Karpas-422 (cell line): ENCODE measurements around the gene AQP12A. TPM values are rescaled to one million over a fixed set of nuclear protein-coding genes. Genes with fewer than 3 reads are reported as not detected.

Experiments used
- DNase-seq: peaks from one replicate; pipeline ENCODE4 v3.0.0-alpha.2; 2015
- H2AFZ ChIP-seq: fragments of 200-600 bp; sonication (generic); 2 replicates; pipeline ENCODE4 v1.6.1; 2014; ENCODE audit warnings: antibody characterized with exemption, low read length, mixed read lengths
- H3K27ac ChIP-seq: fragments of 200-600 bp; sonication (generic); 2 replicates; pipeline ENCODE4 v1.5.1; 2014; ENCODE audit warnings: mild to moderate bottlenecking, low read length, moderate library complexity
- H3K27me3 ChIP-seq: fragments of 200-600 bp; sonication (generic); 2 replicates; pipeline ENCODE4 v1.6.1; 2014; ENCODE audit warnings: low read length, mixed read lengths
- H3K36me3 ChIP-seq: fragments of 200-600 bp; sonication (generic); 2 replicates; pipeline ENCODE4 v1.6.1; 2014; ENCODE audit warnings: low read length, mixed read lengths; ENCODE audit not compliant: insufficient read depth
- H3K4me1 ChIP-seq: fragments of 200-600 bp; sonication (generic); 2 replicates; pipeline ENCODE4 v1.6.1; 2014; ENCODE audit warnings: mild to moderate bottlenecking, low read length, mixed read lengths
- H3K4me2 ChIP-seq: fragments of 200-600 bp; sonication (generic); 2 replicates; pipeline ENCODE4 v1.6.1; 2014; ENCODE audit warnings: low read length, low read depth, mild to moderate bottlenecking; ENCODE audit not compliant: poor library complexity, severe bottlenecking
- H3K4me3 ChIP-seq: fragments of 200-600 bp; sonication (generic); 2 replicates; pipeline ENCODE4 v1.5.1; 2014; ENCODE audit warnings: mild to moderate bottlenecking, antibody characterized with exemption, low read length, mixed read lengths
- H3K79me2 ChIP-seq: fragments of 200-600 bp; sonication (generic); 2 replicates; pipeline ENCODE4 v1.6.1; 2014; ENCODE audit warnings: mild to moderate bottlenecking, low read length, mixed read lengths
- H3K9ac ChIP-seq: fragments of 200-600 bp; sonication (generic); 2 replicates; pipeline ENCODE4 v1.6.0; 2014; ENCODE audit warnings: low read length
- H3K9me2 ChIP-seq: fragments of 200-600 bp; sonication (generic), shearing (Covaris generic); replicated peaks from 2 replicates; pipeline ENCODE4 v1.6.0; 2014; ENCODE audit warnings: mild to moderate bottlenecking, low read length, moderate library complexity; ENCODE audit not compliant: insufficient read depth
- H3K9me3 ChIP-seq: fragments of 300-700, 200-600 bp; sonication (generic); 2 replicates; pipeline ENCODE4 v1.6.1; 2014; ENCODE audit warnings: low read length, mixed read lengths
- H4K20me1 ChIP-seq: fragments of 200-600 bp; sonication (generic); 2 replicates; pipeline ENCODE4 v1.6.1; 2014; ENCODE audit warnings: mild to moderate bottlenecking, antibody characterized with exemption, low read length, low read depth; ENCODE audit not compliant: insufficient read depth
- total RNA-seq: library from RNA; depleted of rRNA; stranded (reverse); fragments of >200 nt; shearing (Covaris generic); gene quantifications from 2 replicates; pipeline ENCODE4 v1.2.3, GENCODE V29; 2014; ENCODE audit warnings: low replicate concordance

AQP12A gene
- total RNA-seq, 1 experiment from 2014 or later, result not detected

DNA sequence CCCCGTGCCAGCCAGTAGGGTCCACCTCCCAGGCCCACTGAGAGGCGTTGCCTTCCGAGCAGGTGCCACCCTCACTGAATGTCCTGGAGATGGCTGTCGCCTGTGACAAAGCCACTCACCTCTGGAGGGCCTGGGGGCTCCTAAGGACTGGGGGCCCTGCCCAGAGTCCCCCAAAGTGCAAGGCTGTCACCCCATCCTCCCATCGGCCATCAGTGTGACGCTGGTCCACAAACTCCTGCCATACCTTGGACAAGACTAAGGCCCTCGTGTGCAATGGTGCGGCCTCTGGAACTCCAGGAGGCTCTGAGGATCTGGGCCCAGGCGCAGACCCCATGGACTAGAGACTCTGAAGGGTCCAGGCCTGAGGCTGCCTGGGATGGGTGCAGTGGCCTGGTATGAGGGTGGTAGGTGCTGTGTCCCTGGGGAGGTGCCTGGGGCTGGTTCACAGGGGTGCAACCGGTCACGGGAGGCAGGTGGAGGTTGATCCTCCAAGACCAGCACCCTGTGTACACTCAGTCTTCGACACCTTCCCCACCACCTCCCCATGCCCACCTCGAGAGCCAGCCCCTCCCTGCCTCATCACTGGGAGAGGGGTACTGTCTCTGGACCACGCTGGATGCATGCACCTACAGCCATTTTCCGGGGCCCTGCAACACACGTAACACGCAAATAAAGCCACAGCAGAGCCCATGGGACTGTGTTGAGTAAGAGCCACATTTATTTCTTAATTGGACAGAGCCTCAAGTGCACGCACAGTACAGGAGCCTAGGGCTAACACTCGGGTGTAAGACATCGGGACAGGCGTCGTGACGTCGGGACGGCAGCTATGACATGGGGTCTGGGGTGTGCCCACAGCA is 21.6 kb downstream of the AQP12A start:
- Histone ChIP-seq H3K9ac (no peak overlapping the region), H3K27ac (no peak overlapping the region), H3K36me3 (no peaks in the 10 kb centered on the region), H4K20me1 (no peaks in the 10 kb centered on the region), H3K27me3 (no peaks in the 10 kb centered on the region), H3K9me3 (no peaks in the 10 kb centered on the region), H3K79me2 (no peaks in the 10 kb centered on the region), H3K4me1 (peaks cover 18% of the 10 kb centered on the region), H3K9me2 (no peaks in the 10 kb centered on the region), H3K4me2 (peak overlapping the region; percentile 21), H3K4me3 (no peak overlapping the region), H2AFZ (no peak overlapping the region)
- DNase-seq, result peak; percentile 42

DNA sequence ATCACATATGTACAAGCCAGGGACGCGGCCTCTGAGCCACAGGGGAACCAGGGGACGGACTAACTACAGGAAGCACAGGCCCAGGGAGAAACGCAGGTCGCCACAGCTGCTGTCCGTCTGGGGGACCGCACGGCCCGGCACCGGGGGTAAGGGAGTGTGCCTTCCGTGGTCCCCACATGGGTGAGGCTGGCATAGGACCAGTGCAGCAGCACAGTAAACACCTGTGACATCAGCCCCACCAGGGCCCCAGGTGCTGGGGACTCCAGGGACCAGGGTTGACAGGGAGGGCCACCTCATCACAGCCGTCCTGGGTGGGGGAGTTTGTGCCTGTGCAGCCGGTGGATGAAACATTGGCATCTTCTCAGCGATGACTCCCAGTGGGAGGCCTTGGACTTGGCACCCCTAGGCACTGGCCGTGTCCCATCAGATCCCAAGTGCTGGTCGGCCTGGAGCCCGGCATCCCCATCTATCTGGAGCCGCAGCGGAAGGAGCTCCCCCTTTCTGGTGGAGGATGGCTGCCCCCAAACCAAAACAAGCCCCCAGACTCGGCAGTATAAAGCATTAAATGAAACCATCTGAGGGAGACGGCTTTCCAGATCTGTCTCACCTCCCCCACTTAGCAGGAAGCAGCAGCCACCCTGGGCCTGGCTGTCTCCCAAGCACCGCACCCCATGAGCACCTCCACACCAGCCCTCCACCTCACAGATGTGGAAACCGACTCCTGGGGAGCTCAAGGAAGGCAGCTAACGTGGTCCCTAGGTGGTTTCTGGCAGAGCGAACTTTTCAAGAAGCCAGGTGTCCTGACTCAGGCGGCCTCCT is 22.5 kb downstream of the AQP12A start:
- Histone ChIP-seq H3K4me1 (peaks cover 18% of the 10 kb centered on the region), H3K27me3 (no peaks in the 10 kb centered on the region), H3K27ac (no peak overlapping the region), H2AFZ (no peak overlapping the region), H3K4me2 (peak overlapping the region; percentile 21), H3K9me2 (no peaks in the 10 kb centered on the region), H4K20me1 (no peaks in the 10 kb centered on the region), H3K36me3 (no peaks in the 10 kb centered on the region), H3K79me2 (no peaks in the 10 kb centered on the region), H3K9ac (no peak overlapping the region), H3K9me3 (no peaks in the 10 kb centered on the region), H3K4me3 (no peak overlapping the region)
- peak; percentile 41 for DNase-seq

DNA sequence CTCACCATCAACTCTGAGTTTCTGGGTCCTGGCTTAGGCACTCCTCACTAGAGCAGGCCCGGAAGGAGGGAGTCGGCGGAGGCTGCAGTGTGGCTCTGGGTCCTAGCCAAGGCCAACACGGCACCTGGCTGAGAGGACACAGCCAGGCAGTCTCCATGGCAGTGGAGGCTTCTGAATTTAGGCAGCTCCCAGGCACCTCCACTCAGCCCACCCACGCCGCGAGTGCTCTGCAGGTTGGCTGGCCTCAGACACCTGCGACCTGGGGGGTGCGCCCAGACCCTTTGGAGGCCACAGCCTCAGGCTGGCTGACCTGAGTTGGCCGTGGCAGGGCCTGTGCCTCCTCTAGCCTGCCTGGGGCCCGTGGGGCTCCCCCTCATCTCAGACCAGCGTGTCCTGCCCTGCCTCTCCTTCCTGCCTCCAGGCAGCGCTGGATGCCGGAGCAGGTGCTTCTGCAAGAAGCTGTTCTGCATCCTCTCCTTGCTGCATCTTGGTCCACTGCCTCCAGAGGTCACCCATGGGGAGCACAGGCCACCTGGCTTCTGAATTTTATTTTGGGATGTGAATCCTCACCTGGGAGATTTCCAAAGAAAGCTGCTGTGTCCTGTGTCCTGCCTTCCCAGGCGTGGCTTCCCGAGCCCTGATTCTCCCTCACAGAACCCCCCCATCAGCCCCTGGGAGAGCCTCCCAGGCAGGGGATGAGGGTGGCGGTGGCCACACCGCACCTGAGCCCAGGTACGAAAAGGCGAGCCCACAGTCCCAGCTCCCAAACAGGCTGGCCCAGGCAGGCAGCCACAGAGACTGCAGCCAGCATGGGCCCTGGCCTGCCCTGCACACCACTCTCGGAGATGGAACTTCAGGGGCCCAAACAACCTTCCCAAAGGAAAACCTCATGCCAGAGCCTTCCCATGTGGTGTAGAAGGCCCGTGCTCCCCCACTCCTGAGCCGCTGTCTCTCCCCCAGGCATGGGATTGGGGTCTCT is 23.4 kb downstream of the AQP12A start:
- DNase-seq, result no peak
- Histone ChIP-seq H3K27me3 (no peaks in the 10 kb centered on the region), H4K20me1 (no peaks in the 10 kb centered on the region), H3K9ac (no peak overlapping the region), H3K27ac (no peak overlapping the region), H2AFZ (no peak overlapping the region), H3K9me2 (no peaks in the 10 kb centered on the region), H3K9me3 (no peaks in the 10 kb centered on the region), H3K4me2 (no peak overlapping the region), H3K4me3 (no peak overlapping the region), H3K4me1 (peaks cover 18% of the 10 kb centered on the region), H3K36me3 (no peaks in the 10 kb centered on the region), H3K79me2 (no peaks in the 10 kb centered on the region)

DNA sequence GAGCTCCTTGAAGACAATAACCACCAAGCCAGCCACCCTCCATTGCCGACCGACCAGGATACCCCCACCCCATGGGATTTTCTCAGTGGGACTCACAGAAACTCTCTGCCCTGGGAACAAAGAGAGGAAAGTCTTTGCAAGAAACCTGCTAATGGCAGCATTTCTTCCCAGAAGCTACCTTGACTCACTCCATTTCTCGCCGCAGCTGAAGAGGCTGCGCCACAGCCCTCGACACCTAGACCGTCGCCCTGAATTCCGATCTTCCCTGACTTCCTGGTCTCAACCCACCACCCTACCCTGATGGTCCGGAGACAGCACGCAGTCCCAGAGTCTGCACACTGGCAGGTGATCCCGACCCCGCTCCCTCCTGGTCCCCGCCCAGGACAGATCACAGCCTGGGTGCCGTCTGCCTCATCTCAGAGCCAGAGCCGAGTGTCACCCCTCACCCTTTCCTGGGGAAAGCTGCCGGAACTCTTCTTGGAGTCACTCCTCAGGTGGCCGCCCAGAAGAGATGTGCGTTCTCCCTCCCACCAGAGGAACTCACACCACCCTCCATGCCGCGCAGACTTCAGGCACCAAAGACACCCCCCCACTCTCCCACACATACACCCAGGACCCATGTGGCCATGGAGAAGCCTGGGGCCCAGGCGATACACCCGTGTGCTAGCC is 24.6 kb downstream of the AQP12A start:
- H4K20me1 ChIP-seq, result no peaks in the 10 kb centered on the region
- no peak overlapping the region for H2AFZ ChIP-seq
- peaks cover 18% of the 10 kb centered on the region for H3K4me1 ChIP-seq
- no peak for DNase-seq
- no peaks in the 10 kb centered on the region for H3K79me2 ChIP-seq
- no peak overlapping the region for H3K9ac ChIP-seq
- no peak overlapping the region for H3K27ac ChIP-seq
- no peak overlapping the region for H3K4me2 ChIP-seq
- no peaks in the 10 kb centered on the region for H3K36me3 ChIP-seq
- H3K4me3 ChIP-seq, result no peak overlapping the region
- no peaks in the 10 kb centered on the region for H3K9me2 ChIP-seq
- H3K27me3 ChIP-seq, result no peaks in the 10 kb centered on the region
- H3K9me3 ChIP-seq, result no peaks in the 10 kb centered on the region

- H3K27me3 ChIP-seq, result no peaks in the 10 kb centered on the region
- no peak for DNase-seq
- H3K4me1 ChIP-seq, result peaks cover 18% of the 10 kb centered on the region
- H3K4me2 ChIP-seq, result no peak overlapping the region
- H3K79me2 ChIP-seq, result no peaks in the 10 kb centered on the region
- no peaks in the 10 kb centered on the region for H4K20me1 ChIP-seq
- no peak overlapping the region for H3K27ac ChIP-seq
- H2AFZ ChIP-seq, result no peak overlapping the region
- H3K9me3 ChIP-seq, result no peaks in the 10 kb centered on the region
- H3K9me2 ChIP-seq, result no peaks in the 10 kb centered on the region
- no peak overlapping the region for H3K9ac ChIP-seq
- H3K4me3 ChIP-seq, result no peak overlapping the region
- no peaks in the 10 kb centered on the region for H3K36me3 ChIP-seq
These were observed 25.5 kb downstream of the AQP12A start for GRCh38 chr2:240717181-240717641.

GRCh38 chr2:240717681-240718581 is 26.3 kb downstream of the AQP12A start:
- Histone ChIP-seq H4K20me1 (no peaks in the 10 kb centered on the region), H3K79me2 (no peaks in the 10 kb centered on the region), H3K27ac (no peak overlapping the region), H3K4me1 (peaks cover 17% of the 10 kb centered on the region), H3K9ac (no peak overlapping the region), H3K27me3 (no peaks in the 10 kb centered on the region), H3K9me2 (no peaks in the 10 kb centered on the region), H3K4me2 (no peak overlapping the region), H3K9me3 (no peaks in the 10 kb centered on the region), H3K4me3 (no peak overlapping the region), H3K36me3 (no peaks in the 10 kb centered on the region), H2AFZ (no peak overlapping the region)
- no peak for DNase-seq
